GM23338 (cell line): ENCODE data around the gene ITGAV. TPM values are rescaled to one million over a fixed set of nuclear protein-coding genes. Genes with fewer than 3 reads are reported as not detected.

Experiments
- ATAC-seq: fragments of 200-7000 bp; cut with Tn5 transposase; 3 replicates; pipeline ENCODE4 v1.9.1; 2020
- DNase-seq: peaks from one replicate; pipeline ENCODE4 v3.0.0-alpha.2; 2015; ENCODE audit warnings: low spot score
- H2AFZ ChIP-seq: fragments of 200-600 bp; sonication (generic); 2 replicates; pipeline ENCODE4 v1.8.0; 2016; ENCODE audit warnings: antibody characterized with exemption, mild to moderate bottlenecking, moderate library complexity
- H3F3A ChIP-seq: fragments of 200-600 bp; sonication (generic); replicated peaks from 2 replicates; pipeline ENCODE4 v1.8.0; 2017; ENCODE audit warnings: antibody characterized with exemption, mixed run types, low read depth
- H3K27ac ChIP-seq: fragments of 200-600 bp; sonication (generic); 2 replicates; pipeline ENCODE4 v1.6.1; 2016; ENCODE audit warnings: low read depth
- H3K27me3 ChIP-seq: fragments of 200-600 bp; sonication (generic); 2 replicates; pipeline ENCODE4 v1.8.0; 2016; ENCODE audit warnings: mild to moderate bottlenecking, mixed run types, moderate library complexity; ENCODE audit not compliant: insufficient read depth
- H3K36me3 ChIP-seq: fragments of 200-600 bp; sonication (generic); 2 replicates; pipeline ENCODE4 v1.8.0; 2016; ENCODE audit warnings: mild to moderate bottlenecking; ENCODE audit not compliant: insufficient read depth
- H3K4me1 ChIP-seq: fragments of 200-600 bp; sonication (generic); 2 replicates; pipeline ENCODE4 v1.8.0; 2016; ENCODE audit warnings: mild to moderate bottlenecking, moderate library complexity; ENCODE audit not compliant: insufficient read depth
- H3K4me2 ChIP-seq: fragments of 200-600 bp; sonication (generic); 2 replicates; pipeline ENCODE4 v1.7.1; 2017; ENCODE audit warnings: mixed run types
- H3K4me3 ChIP-seq: fragments of 200-600 bp; sonication (generic); 2 replicates; pipeline ENCODE4 v1.6.1; 2016; ENCODE audit warnings: mixed run types
- H3K79me2 ChIP-seq: fragments of 200-600 bp; sonication (generic); replicated peaks from 2 replicates; pipeline ENCODE4 v1.8.0; 2017; ENCODE audit warnings: mild to moderate bottlenecking; ENCODE audit not compliant: insufficient read depth
- H3K9me2 ChIP-seq: fragments of 200-600 bp; sonication (generic); 2 replicates; pipeline ENCODE4 v1.8.0; 2017; ENCODE audit not compliant: insufficient read depth
- H4K20me1 ChIP-seq: fragments of 200-600 bp; sonication (generic); replicated peaks from 2 replicates; pipeline ENCODE4 v1.8.0; 2017; ENCODE audit warnings: mild to moderate bottlenecking; ENCODE audit not compliant: insufficient read depth
- H3K27ac Mint-ChIP-seq: 2 replicates; pipeline ENCODE4 v1.8.0; 2020; ENCODE audit warnings: inconsistent platforms, mild to moderate bottlenecking, moderate library complexity, mixed read lengths
- H3K27me3 Mint-ChIP-seq: 3 replicates; pipeline ENCODE4 v1.8.0; 2022; ENCODE audit warnings: low read depth, mild to moderate bottlenecking, moderate library complexity, mixed read lengths, inconsistent platforms; ENCODE audit not compliant: insufficient read depth, poor library complexity
- H3K36me3 Mint-ChIP-seq: 3 replicates; pipeline ENCODE4 v1.8.0; 2021; ENCODE audit warnings: low read depth, mild to moderate bottlenecking, inconsistent platforms, moderate library complexity, mixed read lengths
- H3K4me1 Mint-ChIP-seq: 3 replicates; pipeline ENCODE4 v1.8.0; 2020; ENCODE audit warnings: mild to moderate bottlenecking, inconsistent platforms, mixed read lengths
- H3K4me3 Mint-ChIP-seq: 3 replicates; pipeline ENCODE4 v1.8.0; 2021; ENCODE audit warnings: moderate library complexity, mild to moderate bottlenecking, inconsistent platforms, mixed read lengths
- H3K9me3 Mint-ChIP-seq: 3 replicates; pipeline ENCODE4 v1.8.0; 2020; ENCODE audit warnings: moderate library complexity, mild to moderate bottlenecking, inconsistent platforms, mixed read lengths
- CREB1 ChIP-seq: fragments of 250-450 bp; sonication (Bioruptor Pico); IDR thresholded peaks from 2 replicates; pipeline ENCODE4 v1.5.0; 2020; ENCODE audit warnings: low read depth, mild to moderate bottlenecking, moderate library complexity
- EZH2 ChIP-seq: fragments of 200-600 bp; sonication (generic); IDR thresholded peaks from one replicate; pipeline ENCODE4 v1.8.0; 2017; ENCODE audit warnings: antibody characterized with exemption, mild to moderate bottlenecking, low read depth; ENCODE audit not compliant: unreplicated experiment
- EZH2phosphoT487 ChIP-seq: fragments of 200-600 bp; sonication (generic); IDR thresholded peaks from one replicate; pipeline ENCODE4 v1.8.1; 2018; ENCODE audit warnings: antibody characterized with exemption; ENCODE audit not compliant: unreplicated experiment
- JUNB ChIP-seq: IDR thresholded peaks from one replicate; pipeline ENCODE4 v1.6.1; 2016; ENCODE audit warnings: antibody characterized with exemption; ENCODE audit not compliant: unreplicated experiment
- NANOG ChIP-seq: IDR thresholded peaks from 2 replicates; pipeline ENCODE4 v1.6.1; 2016; ENCODE audit warnings: antibody characterized with exemption, borderline replicate concordance
- POLR2AphosphoS5 ChIP-seq: IDR thresholded peaks from 2 replicates; pipeline ENCODE4 v1.6.1; 2016; ENCODE audit warnings: antibody characterized with exemption, low read depth
- STAT1 ChIP-seq: IDR thresholded peaks from one replicate; pipeline ENCODE4 v1.6.1; 2016; ENCODE audit warnings: antibody characterized with exemption; ENCODE audit not compliant: unreplicated experiment
- ZNF114 ChIP-seq: fragments of 250-450 bp; sonication (Bioruptor Pico); IDR thresholded peaks from 2 replicates; pipeline ENCODE4 v1.5.0; 2020; ENCODE audit warnings: mild to moderate bottlenecking, moderate library complexity
- ZNF331 ChIP-seq: fragments of 250-450 bp; sonication (Bioruptor Pico); IDR thresholded peaks from 2 replicates; pipeline ENCODE4 v1.5.0; 2020; ENCODE audit warnings: low read depth, mild to moderate bottlenecking, moderate library complexity
- polyA plus RNA-seq: library from polyadenylated mRNA; unstranded; fragments of >200 nt; fragmentation: Nextera tagmentation; extraction: Ambion mirVana; gene quantifications from 2 replicates; pipeline ENCODE4 v1.2.1, GENCODE V29; 2016
- total RNA-seq: library from RNA; depleted of rRNA; stranded (reverse); fragments of >200 nt; shearing (Covaris generic); gene quantifications from 2 replicates; pipeline ENCODE4 v1.2.3, GENCODE V29; 2014
- TF ChIP-seq, protein P1 (sequence below): IDR thresholded peaks from 2 replicates; pipeline ENCODE4 v1.6.1; 2016; ENCODE audit warnings: antibody characterized with exemption
- TF ChIP-seq, protein P2 (sequence below), 2 experiments: fragments of 200-600 bp in 1 of 2; sonication (generic) in 1 of 2; conservative IDR thresholded peaks; 2 replicates each; pipeline versions ENCODE4 v1.5.1 to v1.6.1; 2016 to 2017; ENCODE audit warnings: antibody characterized with exemption in 2 of 2, low read depth in 2 of 2, mild to moderate bottlenecking in 2 of 2, moderate library complexity in 1 of 2
- TF ChIP-seq, protein P3 (sequence below): IDR thresholded peaks from one replicate; pipeline ENCODE4 v1.6.1; 2018; ENCODE audit warnings: antibody characterized with exemption; ENCODE audit not compliant: unreplicated experiment
- TF ChIP-seq, protein P4 (sequence below): fragments of 250-450 bp; sonication (Bioruptor Pico); IDR thresholded peaks from 2 replicates; pipeline ENCODE4 v1.5.0; 2020; ENCODE audit warnings: mild to moderate bottlenecking, moderate library complexity

ITGAV gene
- total and polyA plus RNA-seq, 2 experiments from 2014 or later = 9.1 to 56.5 TPM

DNA sequence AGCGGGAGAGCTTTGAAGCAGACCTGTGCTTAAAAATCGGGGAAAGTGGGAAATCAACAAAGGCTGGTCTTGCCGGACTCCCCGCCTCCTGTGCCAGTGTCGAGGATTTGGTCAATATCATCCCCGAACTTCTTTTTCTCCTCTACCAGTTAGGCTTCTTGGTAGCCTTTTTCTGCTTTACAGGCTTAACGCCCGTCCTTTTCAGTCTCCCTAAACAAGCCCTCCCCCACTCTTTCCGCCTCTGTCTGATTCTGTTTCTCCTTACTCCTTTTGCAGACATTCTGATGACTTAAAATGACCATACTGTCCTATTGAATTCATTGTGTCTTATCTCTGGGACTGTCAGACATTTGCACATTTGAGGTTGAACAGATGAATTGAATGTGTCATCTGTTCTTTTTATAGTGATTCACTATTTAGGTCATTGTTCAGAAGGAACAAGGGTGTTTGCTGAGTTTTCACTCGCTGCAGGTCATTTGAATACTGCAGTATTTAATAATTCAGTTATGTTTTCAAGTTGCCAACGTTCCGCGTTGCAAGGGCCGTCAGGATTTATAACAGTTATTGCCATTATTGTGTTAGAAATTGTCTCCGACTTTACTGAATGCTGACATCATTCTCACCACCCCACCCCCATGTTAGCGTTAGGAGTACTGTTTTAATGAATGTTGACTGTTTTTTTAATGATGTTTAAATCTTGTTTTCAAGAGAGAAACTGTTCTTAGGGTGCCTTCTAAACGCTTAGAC is 1.1 kb downstream of the ITGAV start:
- no peaks in the 10 kb centered on the region; the same call in 2 of the 3 replicates for H3K36me3 Mint-ChIP-seq
- H3F3A ChIP-seq = no peaks in the 10 kb centered on the region
- no peaks in the 10 kb centered on the region for H3K9me2 ChIP-seq
- peaks cover 52% of the 10 kb centered on the region for H3K79me2 ChIP-seq
- DNase-seq = peak; percentile 57
- no peaks in the 10 kb centered on the region for H3K36me3 ChIP-seq
- H3K27ac ChIP-seq = no peak overlapping the region; the same call in 1 of the 2 replicates
- no peaks in the 10 kb centered on the region for H4K20me1 ChIP-seq
- no peaks in the 10 kb centered on the region for H3K9me3 Mint-ChIP-seq
- peak overlapping the region; percentile 94 for H2AFZ ChIP-seq
- H3K27ac Mint-ChIP-seq = peak overlapping the region; percentile 77; the same call in 1 of the 2 replicates
- H3K27me3 ChIP-seq = no peaks in the 10 kb centered on the region
- peak overlapping the region; percentile 92 for H3K4me3 ChIP-seq
- ATAC-seq = peak; percentile 7
- TF ChIP-seq, protein P1, sequence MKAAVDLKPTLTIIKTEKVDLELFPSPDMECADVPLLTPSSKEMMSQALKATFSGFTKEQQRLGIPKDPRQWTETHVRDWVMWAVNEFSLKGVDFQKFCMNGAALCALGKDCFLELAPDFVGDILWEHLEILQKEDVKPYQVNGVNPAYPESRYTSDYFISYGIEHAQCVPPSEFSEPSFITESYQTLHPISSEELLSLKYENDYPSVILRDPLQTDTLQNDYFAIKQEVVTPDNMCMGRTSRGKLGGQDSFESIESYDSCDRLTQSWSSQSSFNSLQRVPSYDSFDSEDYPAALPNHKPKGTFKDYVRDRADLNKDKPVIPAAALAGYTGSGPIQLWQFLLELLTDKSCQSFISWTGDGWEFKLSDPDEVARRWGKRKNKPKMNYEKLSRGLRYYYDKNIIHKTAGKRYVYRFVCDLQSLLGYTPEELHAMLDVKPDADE = no peak
- TF ChIP-seq CREB1 (no peak), JUNB (no peak), ZNF114 (no peak), NANOG (no peak), ZNF331 (CRISPR knock-in tag) (no peak), EZH2 (no peak), EZH2phosphoT487 (no peak), POLR2AphosphoS5 (no peak), STAT1 (no peak)
- TF ChIP-seq, protein P2, sequence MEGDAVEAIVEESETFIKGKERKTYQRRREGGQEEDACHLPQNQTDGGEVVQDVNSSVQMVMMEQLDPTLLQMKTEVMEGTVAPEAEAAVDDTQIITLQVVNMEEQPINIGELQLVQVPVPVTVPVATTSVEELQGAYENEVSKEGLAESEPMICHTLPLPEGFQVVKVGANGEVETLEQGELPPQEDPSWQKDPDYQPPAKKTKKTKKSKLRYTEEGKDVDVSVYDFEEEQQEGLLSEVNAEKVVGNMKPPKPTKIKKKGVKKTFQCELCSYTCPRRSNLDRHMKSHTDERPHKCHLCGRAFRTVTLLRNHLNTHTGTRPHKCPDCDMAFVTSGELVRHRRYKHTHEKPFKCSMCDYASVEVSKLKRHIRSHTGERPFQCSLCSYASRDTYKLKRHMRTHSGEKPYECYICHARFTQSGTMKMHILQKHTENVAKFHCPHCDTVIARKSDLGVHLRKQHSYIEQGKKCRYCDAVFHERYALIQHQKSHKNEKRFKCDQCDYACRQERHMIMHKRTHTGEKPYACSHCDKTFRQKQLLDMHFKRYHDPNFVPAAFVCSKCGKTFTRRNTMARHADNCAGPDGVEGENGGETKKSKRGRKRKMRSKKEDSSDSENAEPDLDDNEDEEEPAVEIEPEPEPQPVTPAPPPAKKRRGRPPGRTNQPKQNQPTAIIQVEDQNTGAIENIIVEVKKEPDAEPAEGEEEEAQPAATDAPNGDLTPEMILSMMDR (conservative IDR thresholded peaks at IDR 0.05; ENCODE audit: low read depth in 2 of 2) = no peak
- TF ChIP-seq, protein P3, sequence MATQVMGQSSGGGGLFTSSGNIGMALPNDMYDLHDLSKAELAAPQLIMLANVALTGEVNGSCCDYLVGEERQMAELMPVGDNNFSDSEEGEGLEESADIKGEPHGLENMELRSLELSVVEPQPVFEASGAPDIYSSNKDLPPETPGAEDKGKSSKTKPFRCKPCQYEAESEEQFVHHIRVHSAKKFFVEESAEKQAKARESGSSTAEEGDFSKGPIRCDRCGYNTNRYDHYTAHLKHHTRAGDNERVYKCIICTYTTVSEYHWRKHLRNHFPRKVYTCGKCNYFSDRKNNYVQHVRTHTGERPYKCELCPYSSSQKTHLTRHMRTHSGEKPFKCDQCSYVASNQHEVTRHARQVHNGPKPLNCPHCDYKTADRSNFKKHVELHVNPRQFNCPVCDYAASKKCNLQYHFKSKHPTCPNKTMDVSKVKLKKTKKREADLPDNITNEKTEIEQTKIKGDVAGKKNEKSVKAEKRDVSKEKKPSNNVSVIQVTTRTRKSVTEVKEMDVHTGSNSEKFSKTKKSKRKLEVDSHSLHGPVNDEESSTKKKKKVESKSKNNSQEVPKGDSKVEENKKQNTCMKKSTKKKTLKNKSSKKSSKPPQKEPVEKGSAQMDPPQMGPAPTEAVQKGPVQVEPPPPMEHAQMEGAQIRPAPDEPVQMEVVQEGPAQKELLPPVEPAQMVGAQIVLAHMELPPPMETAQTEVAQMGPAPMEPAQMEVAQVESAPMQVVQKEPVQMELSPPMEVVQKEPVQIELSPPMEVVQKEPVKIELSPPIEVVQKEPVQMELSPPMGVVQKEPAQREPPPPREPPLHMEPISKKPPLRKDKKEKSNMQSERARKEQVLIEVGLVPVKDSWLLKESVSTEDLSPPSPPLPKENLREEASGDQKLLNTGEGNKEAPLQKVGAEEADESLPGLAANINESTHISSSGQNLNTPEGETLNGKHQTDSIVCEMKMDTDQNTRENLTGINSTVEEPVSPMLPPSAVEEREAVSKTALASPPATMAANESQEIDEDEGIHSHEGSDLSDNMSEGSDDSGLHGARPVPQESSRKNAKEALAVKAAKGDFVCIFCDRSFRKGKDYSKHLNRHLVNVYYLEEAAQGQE = no peak
- TF ChIP-seq, protein P4, sequence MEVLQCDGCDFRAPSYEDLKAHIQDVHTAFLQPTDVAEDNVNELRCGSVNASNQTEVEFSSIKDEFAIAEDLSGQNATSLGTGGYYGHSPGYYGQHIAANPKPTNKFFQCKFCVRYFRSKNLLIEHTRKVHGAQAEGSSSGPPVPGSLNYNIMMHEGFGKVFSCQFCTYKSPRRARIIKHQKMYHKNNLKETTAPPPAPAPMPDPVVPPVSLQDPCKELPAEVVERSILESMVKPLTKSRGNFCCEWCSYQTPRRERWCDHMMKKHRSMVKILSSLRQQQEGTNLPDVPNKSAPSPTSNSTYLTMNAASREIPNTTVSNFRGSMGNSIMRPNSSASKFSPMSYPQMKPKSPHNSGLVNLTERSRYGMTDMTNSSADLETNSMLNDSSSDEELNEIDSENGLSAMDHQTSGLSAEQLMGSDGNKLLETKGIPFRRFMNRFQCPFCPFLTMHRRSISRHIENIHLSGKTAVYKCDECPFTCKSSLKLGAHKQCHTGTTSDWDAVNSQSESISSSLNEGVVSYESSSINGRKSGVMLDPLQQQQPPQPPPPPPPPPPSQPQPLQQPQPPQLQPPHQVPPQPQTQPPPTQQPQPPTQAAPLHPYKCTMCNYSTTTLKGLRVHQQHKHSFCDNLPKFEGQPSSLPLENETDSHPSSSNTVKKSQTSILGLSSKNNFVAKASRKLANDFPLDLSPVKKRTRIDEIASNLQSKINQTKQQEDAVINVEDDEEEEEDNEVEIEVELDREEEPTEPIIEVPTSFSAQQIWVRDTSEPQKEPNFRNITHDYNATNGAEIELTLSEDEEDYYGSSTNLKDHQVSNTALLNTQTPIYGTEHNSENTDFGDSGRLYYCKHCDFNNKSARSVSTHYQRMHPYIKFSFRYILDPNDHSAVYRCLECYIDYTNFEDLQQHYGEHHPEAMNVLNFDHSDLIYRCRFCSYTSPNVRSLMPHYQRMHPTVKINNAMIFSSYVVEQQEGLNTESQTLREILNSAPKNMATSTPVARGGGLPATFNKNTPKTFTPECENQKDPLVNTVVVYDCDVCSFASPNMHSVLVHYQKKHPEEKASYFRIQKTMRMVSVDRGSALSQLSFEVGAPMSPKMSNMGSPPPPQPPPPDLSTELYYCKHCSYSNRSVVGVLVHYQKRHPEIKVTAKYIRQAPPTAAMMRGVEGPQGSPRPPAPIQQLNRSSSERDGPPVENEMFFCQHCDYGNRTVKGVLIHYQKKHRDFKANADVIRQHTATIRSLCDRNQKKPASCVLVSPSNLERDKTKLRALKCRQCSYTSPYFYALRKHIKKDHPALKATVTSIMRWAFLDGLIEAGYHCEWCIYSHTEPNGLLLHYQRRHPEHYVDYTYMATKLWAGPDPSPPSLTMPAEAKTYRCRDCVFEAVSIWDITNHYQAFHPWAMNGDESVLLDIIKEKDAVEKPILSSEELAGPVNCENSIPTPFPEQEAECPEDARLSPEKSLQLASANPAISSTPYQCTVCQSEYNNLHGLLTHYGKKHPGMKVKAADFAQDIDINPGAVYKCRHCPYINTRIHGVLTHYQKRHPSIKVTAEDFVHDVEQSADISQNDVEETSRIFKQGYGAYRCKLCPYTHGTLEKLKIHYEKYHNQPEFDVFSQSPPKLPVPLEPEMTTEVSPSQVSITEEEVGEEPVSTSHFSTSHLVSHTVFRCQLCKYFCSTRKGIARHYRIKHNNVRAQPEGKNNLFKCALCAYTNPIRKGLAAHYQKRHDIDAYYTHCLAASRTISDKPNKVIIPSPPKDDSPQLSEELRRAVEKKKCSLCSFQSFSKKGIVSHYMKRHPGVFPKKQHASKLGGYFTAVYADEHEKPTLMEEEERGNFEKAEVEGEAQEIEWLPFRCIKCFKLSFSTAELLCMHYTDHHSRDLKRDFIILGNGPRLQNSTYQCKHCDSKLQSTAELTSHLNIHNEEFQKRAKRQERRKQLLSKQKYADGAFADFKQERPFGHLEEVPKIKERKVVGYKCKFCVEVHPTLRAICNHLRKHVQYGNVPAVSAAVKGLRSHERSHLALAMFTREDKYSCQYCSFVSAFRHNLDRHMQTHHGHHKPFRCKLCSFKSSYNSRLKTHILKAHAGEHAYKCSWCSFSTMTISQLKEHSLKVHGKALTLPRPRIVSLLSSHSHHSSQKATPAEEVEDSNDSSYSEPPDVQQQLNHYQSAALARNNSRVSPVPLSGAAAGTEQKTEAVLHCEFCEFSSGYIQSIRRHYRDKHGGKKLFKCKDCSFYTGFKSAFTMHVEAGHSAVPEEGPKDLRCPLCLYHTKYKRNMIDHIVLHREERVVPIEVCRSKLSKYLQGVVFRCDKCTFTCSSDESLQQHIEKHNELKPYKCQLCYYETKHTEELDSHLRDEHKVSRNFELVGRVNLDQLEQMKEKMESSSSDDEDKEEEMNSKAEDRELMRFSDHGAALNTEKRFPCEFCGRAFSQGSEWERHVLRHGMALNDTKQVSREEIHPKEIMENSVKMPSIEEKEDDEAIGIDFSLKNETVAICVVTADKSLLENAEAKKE (CRISPR knock-in tag) = no peak
- peaks cover 13% of the 10 kb centered on the region for H3K4me1 ChIP-seq
- peak overlapping the region; percentile 96 for H3K4me2 ChIP-seq
- H3K4me3 Mint-ChIP-seq = peak overlapping the region; percentile 81
- H3K27me3 Mint-ChIP-seq = peaks cover 10% of the 10 kb centered on the region
- H3K4me1 Mint-ChIP-seq = peaks cover 43% of the 10 kb centered on the region
